NCI-H526 (cell line): Measurements from ENCODE around the gene B3GAT2.
A peak's percentile ranks its signal among the peaks of the same experiment; 100 is the strongest.
"Not testable (repeated sequence)": the region's sequence is repeated elsewhere in the genome, so short reads cannot be mapped to it uniquely, and the experiment has no call there.

Source experiments
- DNase-seq, 2 experiments: peaks; one replicate each; lab custom pipeline; 2025; lab: John Stamatoyannopoulos, UW

Gene B3GAT2

GRCh38 chr6:70956451-70957283, at the start of gene B3GAT2:
TSS of gene B3GAT2 (minus strand) at chr6:70957060. CDS start at chr6:70956429, 631 bp downstream.
- DNase-seq = peak in 1 of 2 experiments; percentile 75

- DNase-seq = no peak
These were observed 41.3 kb upstream of the B3GAT2 start for GRCh38 chr6:70998148-70998547.

DNA sequence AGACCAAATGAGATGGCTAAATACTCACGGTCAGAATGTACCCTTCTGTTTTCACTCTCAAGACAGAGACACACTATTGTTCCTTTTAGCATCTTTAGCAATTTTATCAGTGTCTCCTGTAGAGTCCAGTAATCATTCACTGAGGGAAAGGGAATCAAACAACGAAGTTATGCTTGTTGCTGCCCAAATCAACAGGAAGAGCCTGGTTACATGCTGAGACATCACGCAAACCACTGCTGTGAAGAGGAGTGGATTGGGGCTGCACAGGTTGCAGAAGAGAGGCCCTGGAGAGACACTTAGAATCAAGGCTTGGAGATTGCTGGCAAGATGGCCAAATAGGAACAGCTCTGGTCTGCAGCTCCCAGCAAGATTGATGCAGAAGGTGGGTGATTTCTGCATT, 40.5 kb upstream of the B3GAT2 start:
- no peak for DNase-seq

DNA sequence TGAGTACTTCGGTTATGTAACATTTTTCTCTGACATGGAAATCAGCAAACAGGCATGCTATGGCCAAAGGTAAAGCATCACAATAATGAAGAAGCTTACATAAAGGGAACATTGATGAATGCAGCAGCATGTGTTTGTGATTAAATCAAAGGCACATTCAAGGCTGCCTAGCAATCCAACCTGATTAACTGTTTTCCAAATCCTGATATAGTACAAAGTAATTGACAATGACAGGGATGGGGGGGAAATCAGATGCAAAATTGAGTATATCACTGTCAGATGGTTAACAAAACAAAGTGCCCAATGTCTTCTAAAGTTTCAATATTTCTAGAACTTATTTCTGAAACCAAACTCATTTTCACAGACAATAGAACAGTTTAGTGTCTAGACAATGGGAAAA, 39.2 kb upstream of the B3GAT2 start:
- DNase-seq = no peak

GRCh38 chr6:70995411-70995810, 38.6 kb upstream of the B3GAT2 start:
- DNase-seq = no peak

DNA sequence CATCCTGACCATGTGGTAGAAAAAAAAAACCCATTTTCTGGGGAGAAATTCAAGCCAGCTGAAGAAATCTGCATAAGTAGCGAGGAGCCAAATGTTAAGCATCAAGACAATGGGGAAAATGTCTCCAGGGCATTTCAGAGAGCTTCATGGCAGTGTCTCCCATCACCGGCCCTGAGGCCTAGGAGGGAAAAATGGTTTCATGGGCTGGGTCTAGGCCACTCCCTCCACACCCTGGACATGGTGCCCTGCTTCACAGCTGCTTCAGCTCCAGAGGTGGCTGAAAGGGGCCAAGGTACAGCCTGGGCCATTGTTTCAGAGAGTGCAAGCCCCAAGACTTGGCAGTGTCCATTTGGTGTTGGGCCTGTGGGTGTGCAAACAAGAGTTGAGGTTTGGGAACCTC, 34.4 kb upstream of the B3GAT2 start:
- no peak for DNase-seq

DNA sequence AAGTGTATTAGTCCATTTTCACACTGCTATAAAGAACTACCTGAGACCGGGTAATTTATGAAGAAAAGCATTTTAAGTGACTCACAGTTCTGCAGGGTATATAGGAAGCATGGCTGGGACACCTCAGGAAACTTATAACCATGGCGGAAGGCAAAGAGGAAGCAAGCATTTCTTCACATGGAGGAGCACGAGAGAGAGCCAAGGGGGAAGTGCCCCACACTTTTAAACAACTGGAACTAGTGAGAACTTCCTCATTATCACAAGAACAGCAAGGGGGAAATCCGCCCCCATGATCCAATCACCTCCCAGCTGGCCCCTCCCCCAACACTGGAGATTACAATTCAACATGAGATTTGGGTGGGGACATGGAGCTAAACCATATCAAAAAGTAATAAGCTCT, 28.3 kb upstream of the B3GAT2 start:
- no peak for DNase-seq

- DNase-seq = no peak
These were observed 25.9 kb upstream of the B3GAT2 start for GRCh38 chr6:70982747-70983146.

- DNase-seq = no peak
These were observed 23.9 kb upstream of the B3GAT2 start for GRCh38 chr6:70980727-70981126.

DNA sequence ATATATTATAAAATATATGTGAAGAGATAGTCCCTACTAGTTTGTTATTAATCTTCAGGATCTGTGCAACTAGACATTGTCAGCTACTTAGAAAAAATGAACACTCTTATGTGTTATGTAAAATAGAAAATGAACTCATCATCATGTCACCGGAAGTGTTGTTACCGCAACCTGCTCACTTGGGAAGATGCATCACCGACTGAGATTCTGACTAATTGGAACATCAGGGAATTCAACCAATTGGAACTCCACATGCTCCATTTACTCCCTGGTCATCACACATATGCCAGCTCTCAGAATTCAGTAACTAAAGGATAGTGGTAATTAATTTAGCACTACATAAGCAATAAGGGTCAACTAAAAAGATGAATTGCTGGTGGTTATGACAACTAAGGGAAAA, 16.7 kb upstream of the B3GAT2 start:
- DNase-seq = no peak

GRCh38 chr6:70967049-70967448, 10.2 kb upstream of the B3GAT2 start:
- DNase-seq = no peak

GRCh38 chr6:70957284-70957617, 391 bp upstream of the B3GAT2 start:
- DNase-seq = peak in 1 of 2 experiments; percentile 45

DNA sequence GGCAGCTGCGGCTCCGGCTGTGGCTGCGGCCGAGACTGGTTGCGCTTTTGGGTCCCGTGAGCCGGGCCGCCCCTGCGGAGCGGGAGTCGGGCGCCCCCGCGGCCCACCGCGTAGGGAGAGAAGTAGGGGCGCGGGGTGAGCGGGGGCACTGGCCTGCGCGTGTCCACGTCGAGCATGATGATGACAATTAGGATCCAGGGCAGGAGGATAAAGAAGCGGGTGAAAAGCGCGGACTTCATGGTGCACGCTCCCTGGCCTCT, 739 bp downstream of the B3GAT2 start:
- DNase-seq = no peak

- peak; percentile 64 to 94 for DNase-seq
These were observed 1.2 kb downstream of the B3GAT2 start for GRCh38 chr6:70955441-70956190.

GRCh38 chr6:70954750-70955149, 2.1 kb downstream of the B3GAT2 start:
- DNase-seq = peak in 1 of 2 experiments; percentile 27

DNA sequence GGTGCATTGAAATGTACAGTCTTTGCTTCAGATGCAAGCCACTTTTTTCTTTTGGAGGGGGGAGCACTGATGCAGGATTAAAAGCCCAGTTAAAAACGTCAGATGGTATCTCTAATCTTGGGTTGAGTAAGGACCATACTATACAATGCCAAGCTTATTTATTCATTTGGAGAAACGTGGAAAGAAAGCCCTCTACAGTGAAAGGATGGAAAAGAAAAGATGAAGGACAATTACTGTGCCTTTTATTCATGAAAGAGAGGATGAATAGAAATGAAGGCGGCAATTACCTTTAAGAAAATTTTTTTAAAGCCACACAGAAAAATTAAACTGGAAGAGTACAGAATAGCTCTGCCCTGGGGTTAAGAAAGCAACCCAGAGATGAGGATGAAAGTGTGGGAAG, 2.7 kb downstream of the B3GAT2 start:
- no peak for DNase-seq

DNA sequence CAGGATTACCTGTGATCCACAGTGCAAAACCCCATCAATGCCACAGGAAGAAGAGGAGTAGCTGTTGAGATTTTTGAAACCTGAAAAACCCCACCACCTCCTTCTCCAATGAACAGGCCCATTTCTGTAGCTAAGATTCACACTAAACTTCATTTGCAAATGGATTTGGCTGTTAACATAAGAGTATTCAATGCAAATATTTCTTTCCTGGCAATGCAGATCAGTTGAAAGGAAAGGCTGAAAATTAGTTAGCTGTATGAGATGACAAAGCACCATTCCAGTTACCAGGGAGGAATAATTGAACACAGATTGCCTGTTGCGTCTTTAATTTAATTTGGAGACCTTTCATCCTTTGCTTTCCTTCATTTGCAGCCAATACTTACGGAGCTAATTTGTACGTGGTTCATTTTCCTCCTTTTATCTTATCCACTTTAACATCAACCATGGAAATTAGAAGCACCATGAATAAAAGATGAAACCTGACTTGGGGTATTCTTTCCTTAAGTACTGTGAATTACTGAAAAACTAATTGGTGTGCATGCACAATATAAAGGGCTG, 4.2 kb downstream of the B3GAT2 start:
- peak; percentile 62 for DNase-seq

DNA sequence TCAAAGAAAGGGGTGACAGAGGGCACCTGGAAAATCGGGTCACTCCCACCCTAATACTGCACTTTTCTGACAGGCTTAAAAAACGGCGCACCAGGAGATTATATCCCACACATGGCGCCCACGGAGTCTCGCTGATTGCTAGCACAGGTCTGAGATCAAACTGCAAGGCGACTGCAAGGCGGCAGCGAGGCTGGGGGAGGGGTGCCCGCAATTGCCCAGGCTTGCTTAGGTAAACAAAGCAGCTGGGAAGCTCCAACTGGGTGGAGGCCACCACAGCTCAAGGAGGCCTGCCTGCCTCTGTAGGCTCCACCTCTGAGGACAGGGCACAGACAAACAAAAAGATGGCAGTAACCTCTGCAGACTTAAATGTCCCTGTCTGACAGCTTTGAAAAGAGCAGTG, 12.5 kb downstream of the B3GAT2 start:
- not testable (repeated sequence) for DNase-seq

- no peak for DNase-seq
These were observed 23.0 kb downstream of the B3GAT2 start for GRCh38 chr6:70933853-70934252.

DNA sequence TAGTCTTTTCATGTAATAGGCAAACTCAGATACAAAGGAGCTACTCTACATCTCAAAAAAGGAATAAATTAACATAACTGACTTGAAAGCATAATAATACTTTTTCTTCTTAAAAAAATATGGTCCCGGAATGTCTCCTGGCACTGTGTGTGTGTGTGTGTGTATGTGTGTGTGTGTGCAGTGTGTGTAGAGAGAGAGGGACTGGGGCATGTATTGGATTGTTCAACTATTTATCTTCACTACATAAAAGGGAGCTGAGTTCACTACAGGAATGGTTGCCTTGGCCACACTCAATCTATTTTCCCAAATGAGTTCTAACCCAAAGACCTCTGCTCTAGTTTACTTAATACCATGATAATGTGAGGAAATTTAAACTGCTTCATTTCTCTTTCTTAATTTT, 51.1 kb downstream of the B3GAT2 start:
- no peak for DNase-seq

GRCh38 chr6:70903665-70904452, 53.0 kb downstream of the B3GAT2 start:
- no peak for DNase-seq

GRCh38 chr6:70901324-70901723, 55.5 kb downstream of the B3GAT2 start:
- no peak for DNase-seq

- DNase-seq = no peak
These were observed 56.8 kb downstream of the B3GAT2 start for GRCh38 chr6:70900047-70900446.
